Ascending aorta (tissue), 2 donors: ENCODE measurements around the gene SPNS2. TPM values are rescaled to one million over a fixed set of nuclear protein-coding genes. Genes with fewer than 3 reads are reported as not detected.

Source experiments
- DNase-seq, 2 donors: peaks; one replicate each; pipeline ENCODE4 v3.0.0-alpha.2; 2019; ENCODE audit warnings: low spot score in 2 of 2
- H3K27ac ChIP-seq, 2 donors: fragments of 200-600 bp; sonication (generic); one replicate each; pipeline ENCODE4 v1.5.1; 2016 to 2017; ENCODE audit warnings: mild to moderate bottlenecking in 1 of 2
- H3K27me3 ChIP-seq: fragments of 200-600 bp; sonication (generic); one replicate; pipeline ENCODE4 v1.5.1; 2017
- H3K36me3 ChIP-seq, 2 donors: fragments of 200-600 bp; sonication (generic); one replicate each; pipeline ENCODE4 v1.5.1; 2016
- H3K4me1 ChIP-seq, 2 donors: fragments of 200-600 bp; sonication (generic); one replicate each; pipeline ENCODE4 v1.5.1; 2016 to 2017; ENCODE audit warnings: mild to moderate bottlenecking in 1 of 2
- H3K4me3 ChIP-seq, 2 donors: fragments of 200-600 bp; sonication (generic); one replicate each; pipeline ENCODE4 v1.5.1; 2016 to 2017; ENCODE audit warnings: mild to moderate bottlenecking in 1 of 2
- H3K9me3 ChIP-seq, 2 donors: fragments of 200-600 bp; sonication (generic); one replicate each; pipeline ENCODE4 v1.5.1; 2016
- intact Hi-C: fragments of 100-400 bp; cut with DNase I; formaldehyde crosslinking; loops from one replicate; pipeline ENCODE4 v1.15.1; 2023
- total RNA-seq: library from RNA; depleted of rRNA; stranded (reverse); fragments of >200 nt; gene quantifications from one replicate; pipeline ENCODE4 v1.1.0, GENCODE V29; 2016
- TF ChIP-seq, protein P1 (sequence below), 3 experiments: fragments of 200-600 bp in 2 of 3; fragments of 450-650 bp in 1 of 3; sonication (generic) in 2 of 3; IDR thresholded peaks; one replicate each; pipeline ENCODE4 v1.5.1; 2016 to 2019; ENCODE audit warnings: antibody characterized with exemption in 3 of 3, mild to moderate bottlenecking in 1 of 3, moderate library complexity in 1 of 3

Gene SPNS2
- total RNA-seq, 1 donor from 2014 or later: 107 TPM

DNA sequence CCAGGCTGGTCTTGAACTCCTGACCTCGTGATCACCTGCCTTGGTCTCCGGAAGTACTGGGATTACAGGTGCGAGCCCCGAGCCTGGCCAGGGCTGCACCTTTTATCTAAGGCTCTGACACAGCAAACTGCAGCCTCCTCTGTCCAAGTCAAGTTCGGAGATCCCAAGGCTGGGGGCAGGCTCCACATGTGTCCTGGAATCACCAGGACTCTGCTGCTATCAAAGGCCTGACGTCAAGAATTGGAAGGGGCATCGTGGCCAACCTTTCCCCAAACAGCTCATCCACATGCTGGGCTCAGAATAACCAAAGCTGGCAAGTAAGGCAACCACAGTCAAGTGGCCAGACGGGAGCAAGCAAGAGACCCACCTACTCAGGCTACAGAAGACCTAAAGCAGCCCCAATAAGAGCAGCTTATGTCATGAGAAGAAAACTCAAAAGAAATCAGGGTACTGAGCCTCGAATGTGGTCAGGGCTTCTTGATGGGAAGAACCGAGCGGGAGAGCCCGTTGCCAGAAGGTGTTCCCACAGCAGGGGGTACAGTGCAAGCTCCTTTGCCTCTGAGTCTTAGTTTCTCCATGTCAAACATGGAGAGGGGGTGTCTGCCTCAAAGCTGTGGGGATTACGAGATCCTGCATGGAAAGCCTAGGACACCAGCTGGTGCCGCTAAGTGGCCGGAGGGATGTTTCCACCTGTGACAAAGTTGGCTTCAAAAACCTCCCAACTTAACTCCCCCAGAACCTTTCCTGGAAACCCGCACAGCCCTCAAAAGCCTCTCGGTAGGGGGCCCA is 48.6 kb downstream of the SPNS2 start:
- peaks cover 79 to 99% of the 10 kb centered on the region in 2 donors for H3K36me3 ChIP-seq
- intact Hi-C loops: no loop called here

GRCh38 chr17:4548061-4548461 is 49.4 kb downstream of the SPNS2 start:
- intact Hi-C loops: no loop called here
- TF ChIP-seq, protein P1, sequence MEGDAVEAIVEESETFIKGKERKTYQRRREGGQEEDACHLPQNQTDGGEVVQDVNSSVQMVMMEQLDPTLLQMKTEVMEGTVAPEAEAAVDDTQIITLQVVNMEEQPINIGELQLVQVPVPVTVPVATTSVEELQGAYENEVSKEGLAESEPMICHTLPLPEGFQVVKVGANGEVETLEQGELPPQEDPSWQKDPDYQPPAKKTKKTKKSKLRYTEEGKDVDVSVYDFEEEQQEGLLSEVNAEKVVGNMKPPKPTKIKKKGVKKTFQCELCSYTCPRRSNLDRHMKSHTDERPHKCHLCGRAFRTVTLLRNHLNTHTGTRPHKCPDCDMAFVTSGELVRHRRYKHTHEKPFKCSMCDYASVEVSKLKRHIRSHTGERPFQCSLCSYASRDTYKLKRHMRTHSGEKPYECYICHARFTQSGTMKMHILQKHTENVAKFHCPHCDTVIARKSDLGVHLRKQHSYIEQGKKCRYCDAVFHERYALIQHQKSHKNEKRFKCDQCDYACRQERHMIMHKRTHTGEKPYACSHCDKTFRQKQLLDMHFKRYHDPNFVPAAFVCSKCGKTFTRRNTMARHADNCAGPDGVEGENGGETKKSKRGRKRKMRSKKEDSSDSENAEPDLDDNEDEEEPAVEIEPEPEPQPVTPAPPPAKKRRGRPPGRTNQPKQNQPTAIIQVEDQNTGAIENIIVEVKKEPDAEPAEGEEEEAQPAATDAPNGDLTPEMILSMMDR (IDR thresholded peaks at IDR 0.05): no peak
- no peaks in the 10 kb centered on the region for H3K4me1 ChIP-seq
- H3K4me3 ChIP-seq: no peak overlapping the region
- DNase-seq: no peak
- H3K27ac ChIP-seq: no peak overlapping the region
- no peaks in the 10 kb centered on the region for H3K27me3 ChIP-seq
- H3K36me3 ChIP-seq: peaks cover 72 to 99% of the 10 kb centered on the region in 2 donors
- no peaks in the 10 kb centered on the region for H3K9me3 ChIP-seq

More for the DNA sequence above, 48.6 kb downstream of the SPNS2 start:
- H3K9me3 ChIP-seq: no peaks in the 10 kb centered on the region
- H3K4me3 ChIP-seq: no peak overlapping the region
- no peaks in the 10 kb centered on the region for H3K27me3 ChIP-seq
- H3K27ac ChIP-seq: no peak overlapping the region
- TF ChIP-seq, protein P1 (IDR thresholded peaks at IDR 0.05): no peak
- H3K4me1 ChIP-seq: no peaks in the 10 kb centered on the region
- no peak for DNase-seq

GRCh38 chr17:4548721-4549531 is 50.2 kb downstream of the SPNS2 start:
- H3K27me3 ChIP-seq: no peaks in the 10 kb centered on the region
- H3K9me3 ChIP-seq: no peaks in the 10 kb centered on the region
- peaks cover 73 to 98% of the 10 kb centered on the region in 2 donors for H3K36me3 ChIP-seq
- no peak for DNase-seq
- H3K27ac ChIP-seq: no peak overlapping the region
- H3K4me3 ChIP-seq: no peak overlapping the region
- TF ChIP-seq, protein P1 (IDR thresholded peaks at IDR 0.05): no peak
- H3K4me1 ChIP-seq: peaks cover 0 to under 1% of the 10 kb centered on the region in 2 donors
- intact Hi-C loops: no loop called here

GRCh38 chr17:4549781-4550533 is 51.3 kb downstream of the SPNS2 start:
- intact Hi-C loops: loop anchor here (10.0 kb wide), 2 partner anchors 345 to 825 kb away; partner anchors contain the start of gene HASPIN
- DNase-seq: no peak
- H3K27ac ChIP-seq: no peak overlapping the region
- peaks cover 63 to 87% of the 10 kb centered on the region in 2 donors for H3K36me3 ChIP-seq
- TF ChIP-seq, protein P1 (IDR thresholded peaks at IDR 0.05): no peak
- no peak overlapping the region for H3K4me3 ChIP-seq
- no peaks in the 10 kb centered on the region for H3K9me3 ChIP-seq
- H3K4me1 ChIP-seq: peaks cover 7 to 8% of the 10 kb centered on the region in 2 donors
- H3K27me3 ChIP-seq: no peaks in the 10 kb centered on the region

- DNase-seq: no peak
Observed at GRCh38 chr17:4550534-4551039, 51.9 kb downstream of the SPNS2 start.

More at GRCh38 chr17:4550534-4551039, 51.9 kb downstream of the SPNS2 start:
- Histone ChIP-seq H3K27me3 (no peaks in the 10 kb centered on the region), H3K27ac (no peak overlapping the region), H3K4me1 (peaks cover 7 to 8% of the 10 kb centered on the region in 2 donors), H3K36me3 (peaks cover 58 to 81% of the 10 kb centered on the region in 2 donors), H3K9me3 (no peaks in the 10 kb centered on the region), H3K4me3 (no peak overlapping the region)
- intact Hi-C loops: loop anchor here (10.0 kb wide), 2 partner anchors 346 to 826 kb away; partner anchors contain the start of gene HASPIN
- TF ChIP-seq, protein P1 (IDR thresholded peaks at IDR 0.05): no peak
